Fibroblast of villous mesenchyme (primary cell): ENCODE results near the gene PKHD1. TPM values are rescaled to one million over a fixed set of nuclear protein-coding genes. Genes with fewer than 3 reads are reported as not detected.

Source experiments
- DNase-seq: peaks from one replicate; pipeline ENCODE4 v3.0.0-alpha.2; 2010; ENCODE audit warnings: low read depth
- H3K4me3 ChIP-seq: 2 replicates; pipeline ENCODE4 v1.5.1; 2011; ENCODE audit warnings: low read depth, mild to moderate bottlenecking, low read length
- total RNA-seq: library from RNA; depleted of rRNA; stranded (reverse); fragments of >200 nt; gene quantifications from 2 replicates; pipeline ENCODE4 v1.2.3, GENCODE V29; 2012
- TF ChIP-seq, protein P1 (sequence below): IDR thresholded peaks from 2 replicates; pipeline ENCODE4 v1.5.1; 2012; ENCODE audit warnings: low read depth, mild to moderate bottlenecking, low read length; ENCODE audit not compliant: insufficient read depth

PKHD1 gene
- total RNA-seq, 1 donor: not detected

DNA sequence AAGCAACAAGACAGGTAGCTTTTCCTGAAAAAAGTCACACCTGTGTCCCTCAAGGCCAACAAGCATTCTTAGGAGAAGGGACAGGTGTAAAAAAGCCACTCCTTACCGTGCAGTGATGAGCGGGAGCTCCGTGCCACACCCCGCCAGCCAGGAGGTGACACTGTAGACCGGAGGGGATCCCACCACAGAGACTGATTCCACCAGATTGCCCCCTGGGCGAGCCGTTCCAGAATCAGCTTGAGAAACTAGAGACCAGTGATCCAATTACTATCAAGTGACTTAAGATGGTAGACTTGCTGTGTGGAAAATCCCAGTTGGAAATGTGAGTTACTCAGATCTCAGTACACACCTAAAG is 37.4 kb downstream of the PKHD1 start:
- no peak overlapping the region for H3K4me3 ChIP-seq
- no peak for DNase-seq
- TF ChIP-seq, protein P1, sequence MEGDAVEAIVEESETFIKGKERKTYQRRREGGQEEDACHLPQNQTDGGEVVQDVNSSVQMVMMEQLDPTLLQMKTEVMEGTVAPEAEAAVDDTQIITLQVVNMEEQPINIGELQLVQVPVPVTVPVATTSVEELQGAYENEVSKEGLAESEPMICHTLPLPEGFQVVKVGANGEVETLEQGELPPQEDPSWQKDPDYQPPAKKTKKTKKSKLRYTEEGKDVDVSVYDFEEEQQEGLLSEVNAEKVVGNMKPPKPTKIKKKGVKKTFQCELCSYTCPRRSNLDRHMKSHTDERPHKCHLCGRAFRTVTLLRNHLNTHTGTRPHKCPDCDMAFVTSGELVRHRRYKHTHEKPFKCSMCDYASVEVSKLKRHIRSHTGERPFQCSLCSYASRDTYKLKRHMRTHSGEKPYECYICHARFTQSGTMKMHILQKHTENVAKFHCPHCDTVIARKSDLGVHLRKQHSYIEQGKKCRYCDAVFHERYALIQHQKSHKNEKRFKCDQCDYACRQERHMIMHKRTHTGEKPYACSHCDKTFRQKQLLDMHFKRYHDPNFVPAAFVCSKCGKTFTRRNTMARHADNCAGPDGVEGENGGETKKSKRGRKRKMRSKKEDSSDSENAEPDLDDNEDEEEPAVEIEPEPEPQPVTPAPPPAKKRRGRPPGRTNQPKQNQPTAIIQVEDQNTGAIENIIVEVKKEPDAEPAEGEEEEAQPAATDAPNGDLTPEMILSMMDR: no peak

DNA sequence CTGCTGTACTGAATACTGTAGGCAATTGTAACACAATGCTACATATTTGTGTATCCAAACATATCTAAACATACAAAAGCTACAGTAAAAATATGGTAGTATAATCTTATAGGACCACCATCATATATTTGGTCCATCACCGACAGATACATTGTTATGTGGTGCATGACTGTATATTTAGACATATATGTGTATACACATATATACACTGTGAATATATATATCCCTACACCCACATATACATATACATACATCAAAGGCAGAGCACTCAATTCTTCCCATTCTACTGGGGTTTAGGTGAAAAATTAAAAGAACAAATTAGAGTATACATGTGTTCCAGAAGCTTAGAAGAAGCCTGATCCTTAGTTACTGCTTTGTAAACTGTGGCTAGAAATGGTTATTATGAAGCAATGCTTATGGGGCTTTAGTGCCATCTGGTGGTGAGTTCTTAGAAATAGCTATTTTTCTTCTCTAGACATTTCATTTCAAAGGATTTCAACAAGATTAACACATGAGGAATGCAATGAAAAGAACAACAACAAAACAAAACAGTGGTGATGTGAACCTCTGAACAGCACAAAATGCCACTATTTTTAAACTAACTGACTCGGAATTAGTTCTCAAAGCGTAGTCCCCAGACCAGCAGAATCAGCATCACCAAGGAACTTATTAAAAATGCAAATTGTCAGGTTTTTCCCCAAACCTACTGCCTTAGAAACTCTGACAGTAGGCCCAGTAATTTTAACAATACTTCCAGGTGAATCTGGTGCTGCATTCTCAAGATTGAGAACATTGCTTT is 38.0 kb downstream of the PKHD1 start:
- H3K4me3 ChIP-seq: no peak overlapping the region
- peak; percentile 41 for DNase-seq
- TF ChIP-seq, protein P1: peak; percentile 59

- no peak overlapping the region for H3K4me3 ChIP-seq
- DNase-seq: no peak
- TF ChIP-seq, protein P1: no peak
Measured at GRCh38 chr6:52046456-52046855, 41.0 kb downstream of the PKHD1 start.

- no peak overlapping the region for H3K4me3 ChIP-seq
- DNase-seq: no peak
- TF ChIP-seq, protein P1: no peak
Measured at GRCh38 chr6:52045481-52045880, 41.9 kb downstream of the PKHD1 start.

- H3K4me3 ChIP-seq: no peak overlapping the region
- DNase-seq: no peak
- TF ChIP-seq, protein P1: no peak
Measured at GRCh38 chr6:52045033-52045432, 42.4 kb downstream of the PKHD1 start.

GRCh38 chr6:52042141-52042885 is 45.1 kb downstream of the PKHD1 start:
- TF ChIP-seq, protein P1: no peak
- no peak overlapping the region for H3K4me3 ChIP-seq
- no peak for DNase-seq
